BJ (cell line): ENCODE measurements around the gene ZNF683. TPM values are rescaled to one million over a fixed set of nuclear protein-coding genes. Genes with fewer than 3 reads are reported as not detected.
"Not testable (repeated sequence)": the region's sequence is repeated elsewhere in the genome, so short reads cannot be mapped to it uniquely, and the experiment has no call there.

Source experiments
- CTCF ChIA-PET: fragments of 350-600 bp; formaldehyde crosslinking; extraction: SDS; loops from one replicate; lab custom pipeline; 2021; ENCODE audit warnings: antibody characterized with exemption, inconsistent platforms; lab: Yijun Ruan, JAX
- POLR2A ChIA-PET: fragments of 300-600 bp; sonication (Branson Sonifier 250); formaldehyde crosslinking; extraction: SDS; loops from one replicate; lab custom pipeline; 2021; ENCODE audit warnings: antibody characterized with exemption; lab: Charles Lee
- DNase-seq: peaks from one replicate; pipeline ENCODE4 v3.0.0-alpha.2; 2011; ENCODE audit warnings: low read depth
- H3K27me3 ChIP-seq: 2 replicates; pipeline ENCODE4 v1.6.0; 2011; ENCODE audit warnings: low read length; ENCODE audit not compliant: control insufficient read depth, insufficient read depth
- H3K36me3 ChIP-seq: 2 replicates; pipeline ENCODE4 v1.5.1; 2011; ENCODE audit warnings: low read length; ENCODE audit not compliant: control insufficient read depth, insufficient read depth
- H3K4me3 ChIP-seq: 2 replicates; pipeline ENCODE4 v1.5.1; 2011; ENCODE audit warnings: low read depth, mild to moderate bottlenecking, control low read depth, low read length
- polyA minus RNA-seq: library from RNA; depleted of rRNA, polyadenylated mRNA; stranded (reverse); fragments of >200 nt; gene quantifications from 2 replicates; pipeline ENCODE4 v1.2.3, GENCODE V29; 2011; rRNA and poly(A)+ RNA removed
- polyA plus RNA-seq: library from polyadenylated mRNA; depleted of rRNA; stranded (reverse); fragments of >200 nt; gene quantifications from 2 replicates; pipeline ENCODE4 v1.2.3, GENCODE V29; 2011; rRNA removed
- TF ChIP-seq, protein P1 (sequence below): IDR thresholded peaks from 2 replicates; pipeline ENCODE4 v1.5.1; 2011; ENCODE audit warnings: low read depth, mild to moderate bottlenecking, control low read depth, inconsistent platforms, low read length, moderate library complexity; ENCODE audit not compliant: insufficient read depth

ZNF683 gene
- polyA plus RNA-seq (not detected in 2 replicates), polyA minus RNA-seq (not detected in 2 replicates)

DNA sequence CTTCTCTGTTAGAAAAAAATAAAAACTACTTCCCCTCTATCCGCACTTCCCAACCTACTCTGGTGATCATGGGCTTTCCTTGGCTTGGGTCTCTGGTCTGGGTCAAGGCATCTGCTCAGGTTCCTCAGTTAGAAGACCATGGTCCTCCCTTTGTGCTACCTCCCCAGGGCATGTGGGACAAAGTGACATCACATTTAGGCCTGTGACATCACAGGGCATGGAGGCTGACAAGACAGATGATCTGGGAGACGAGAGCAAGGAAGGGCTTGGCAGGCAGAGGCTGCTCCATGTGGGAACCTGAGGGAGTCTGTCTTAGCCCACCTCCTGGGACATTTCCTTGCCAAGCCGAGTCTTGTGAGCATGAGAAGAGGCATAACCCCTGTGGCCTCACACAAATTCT, at the start of gene ZNF683:
ZNF683 (minus strand) TSS at position 140 of the 400 bp plus-strand sequence. CDS start 4,179 bp downstream, outside the sequence.
- DNase-seq, POLR2A ChIA-PET, H3K4me3 ChIP-seq, H3K27me3 ChIP-seq, H3K36me3 ChIP-seq, CTCF ChIA-PET: not testable (repeated sequence)

DNA sequence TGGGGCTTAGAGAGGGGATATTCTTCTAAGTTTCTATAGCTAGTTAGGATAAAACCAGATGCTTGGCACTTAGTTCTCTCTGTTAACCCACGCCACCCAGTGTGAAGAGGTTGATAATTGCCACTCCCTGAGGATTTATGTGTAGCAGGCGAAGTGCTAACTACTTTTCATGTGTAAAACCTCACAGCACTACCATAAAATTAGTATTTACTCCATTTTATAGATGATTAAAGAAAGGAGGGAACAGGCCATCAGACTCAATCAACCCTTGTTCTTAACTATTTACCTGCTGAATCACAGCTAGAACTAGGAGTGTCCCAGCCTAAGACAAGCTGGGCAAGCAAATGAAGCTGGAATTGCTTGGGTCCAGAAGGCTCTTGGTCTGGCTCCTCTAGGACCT, 46.9 kb upstream of the ZNF683 start:
- no peak for DNase-seq
- TF ChIP-seq, protein P1, sequence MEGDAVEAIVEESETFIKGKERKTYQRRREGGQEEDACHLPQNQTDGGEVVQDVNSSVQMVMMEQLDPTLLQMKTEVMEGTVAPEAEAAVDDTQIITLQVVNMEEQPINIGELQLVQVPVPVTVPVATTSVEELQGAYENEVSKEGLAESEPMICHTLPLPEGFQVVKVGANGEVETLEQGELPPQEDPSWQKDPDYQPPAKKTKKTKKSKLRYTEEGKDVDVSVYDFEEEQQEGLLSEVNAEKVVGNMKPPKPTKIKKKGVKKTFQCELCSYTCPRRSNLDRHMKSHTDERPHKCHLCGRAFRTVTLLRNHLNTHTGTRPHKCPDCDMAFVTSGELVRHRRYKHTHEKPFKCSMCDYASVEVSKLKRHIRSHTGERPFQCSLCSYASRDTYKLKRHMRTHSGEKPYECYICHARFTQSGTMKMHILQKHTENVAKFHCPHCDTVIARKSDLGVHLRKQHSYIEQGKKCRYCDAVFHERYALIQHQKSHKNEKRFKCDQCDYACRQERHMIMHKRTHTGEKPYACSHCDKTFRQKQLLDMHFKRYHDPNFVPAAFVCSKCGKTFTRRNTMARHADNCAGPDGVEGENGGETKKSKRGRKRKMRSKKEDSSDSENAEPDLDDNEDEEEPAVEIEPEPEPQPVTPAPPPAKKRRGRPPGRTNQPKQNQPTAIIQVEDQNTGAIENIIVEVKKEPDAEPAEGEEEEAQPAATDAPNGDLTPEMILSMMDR, result no peak
- H3K27me3 ChIP-seq, result peaks cover 5% of the 10 kb centered on the region
- no peaks in the 10 kb centered on the region for H3K36me3 ChIP-seq
- ChIA-PET POLR2A (no interaction called here), CTCF (interaction anchor here (1.0 to 6.9 kb wide), 4 partner anchors 9 to 316 kb away, joined by 4 to 73 read pairs (median 5); partner anchors contain the start of gene DHDDS)
- no peak overlapping the region for H3K4me3 ChIP-seq

DNA sequence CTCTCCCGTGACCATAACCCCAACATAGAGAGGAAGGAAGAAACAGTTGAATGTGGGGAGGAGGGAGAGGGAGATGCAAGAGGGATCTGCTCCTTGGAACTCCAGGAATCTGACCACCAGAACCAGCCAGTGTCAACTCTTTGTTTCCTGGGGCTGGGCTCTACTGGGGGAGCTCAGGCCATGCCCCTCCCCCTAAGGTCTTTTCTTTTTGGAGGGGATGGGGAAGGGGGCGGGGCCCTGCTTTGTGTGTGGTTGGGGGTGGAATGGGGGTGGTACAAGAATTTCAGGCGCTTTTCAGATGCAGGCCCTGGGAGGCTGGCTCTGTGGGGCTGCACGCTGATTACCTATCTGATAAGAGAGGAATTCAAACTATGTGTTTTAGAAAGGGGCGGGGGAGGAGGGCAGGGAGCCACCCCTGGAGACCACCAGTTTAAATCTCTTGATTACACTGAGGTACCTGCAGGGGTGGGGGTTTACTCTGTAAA, 46.4 kb upstream of the ZNF683 start:
- POLR2A ChIA-PET, result no interaction called here
- no peak overlapping the region for H3K4me3 ChIP-seq
- no peaks in the 10 kb centered on the region for H3K36me3 ChIP-seq
- no peak for DNase-seq
- CTCF ChIA-PET, result interaction anchor here (0.7 to 6.9 kb wide), 4 partner anchors 10 to 143 kb away, joined by 4 to 73 read pairs (median 5); partner anchors contain the start of gene DHDDS
- H3K27me3 ChIP-seq, result peaks cover 6% of the 10 kb centered on the region
- TF ChIP-seq, protein P1, result no peak

DNA sequence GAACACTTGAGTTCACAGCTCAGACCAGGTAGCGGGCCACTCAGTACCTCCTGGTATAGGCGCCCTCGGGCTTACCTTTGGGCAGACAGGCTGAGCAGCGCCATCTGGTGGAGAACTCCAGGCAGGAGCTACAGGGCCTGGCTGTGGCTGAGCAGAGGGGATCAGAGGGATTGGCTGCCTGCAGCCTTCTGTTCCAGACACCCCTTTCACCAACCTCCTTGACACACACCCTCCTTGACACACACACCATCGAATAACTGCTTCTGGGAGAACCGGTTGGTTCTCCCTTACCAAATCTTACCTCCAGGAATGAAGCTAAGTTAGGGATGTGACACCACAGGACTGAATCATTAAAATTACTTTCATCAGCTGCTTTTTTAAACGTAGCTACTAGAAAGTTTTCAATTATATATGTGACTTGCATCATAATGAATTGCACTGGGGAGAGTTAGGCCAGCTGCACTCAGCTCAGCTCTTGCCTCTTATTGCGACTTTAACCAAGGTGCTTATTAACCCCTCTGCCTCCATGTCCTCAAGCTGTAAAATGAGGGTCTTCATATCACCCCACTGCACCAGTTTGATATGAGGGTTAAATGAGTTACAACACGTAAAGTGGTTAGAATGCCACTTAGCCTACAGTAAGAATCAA, 44.7 kb upstream of the ZNF683 start:
- peaks cover 17% of the 10 kb centered on the region for H3K27me3 ChIP-seq

DNA sequence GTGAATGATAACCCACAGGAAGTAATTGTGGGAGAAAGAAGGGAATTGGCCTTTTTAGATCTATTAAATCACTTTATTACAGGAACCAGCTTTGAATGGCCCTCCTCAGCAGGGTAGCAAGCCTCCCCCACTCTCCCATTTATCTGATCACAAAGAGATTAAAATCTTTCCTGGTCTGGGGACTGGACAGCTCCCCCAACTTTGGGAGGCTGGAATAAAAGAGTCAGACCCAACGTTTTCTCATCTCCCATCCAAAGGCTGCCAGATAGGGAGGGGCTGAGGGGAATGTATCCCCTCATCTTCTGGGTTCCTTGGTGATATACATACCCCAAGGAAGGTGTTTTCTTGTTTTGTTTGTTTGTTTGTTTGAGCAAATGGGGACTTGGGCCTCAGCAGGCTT, 40.5 kb upstream of the ZNF683 start:
- ChIA-PET CTCF (interaction anchor here (1.1 to 1.8 kb wide), 3 partner anchors 22 to 243 kb away, joined by 3 to 6 read pairs (median 5); partner anchors contain the start of gene ZNF593), POLR2A (no interaction called here)
- TF ChIP-seq, protein P1, result no peak
- Histone ChIP-seq H3K4me3 (no peak overlapping the region), H3K36me3 (no peaks in the 10 kb centered on the region), H3K27me3 (peaks cover 37% of the 10 kb centered on the region)
- DNase-seq, result no peak

More for the DNA sequence above, 44.7 kb upstream of the ZNF683 start:
- ChIA-PET CTCF (interaction anchor here (0.5 to 6.9 kb wide), 44 partner anchors 9 to 382 kb away, joined by 3 to 73 read pairs (median 4); partner anchors contain the start of genes C1orf232, CEP85 and DHDDS), POLR2A (no interaction called here)
- TF ChIP-seq, protein P1, result peak; percentile 95
- Histone ChIP-seq H3K36me3 (no peaks in the 10 kb centered on the region), H3K4me3 (no peak overlapping the region)
- DNase-seq, result no peak
